Sigmoid colon (tissue), 3 donors: Measurements from ENCODE around the gene RSPH10B.
"Not testable (repeated sequence)": the region's sequence is repeated elsewhere in the genome, so short reads cannot be mapped to it uniquely, and the experiment has no call there.

ENCODE experiments used
- POLR2A ChIP-seq, 2 donors: fragments of 450-650 bp; IDR thresholded peaks; one replicate each; pipeline ENCODE4 v1.6.1; 2016; ENCODE audit warnings: antibody characterized with exemption in 2 of 2, mild to moderate bottlenecking in 2 of 2, moderate library complexity in 2 of 2
- TF ChIP-seq, protein P1 (sequence below), 4 experiments: fragments of 450-650 bp in 3 of 4; fragments of 200-600 bp in 1 of 4; IDR thresholded peaks; one replicate each; pipeline ENCODE4 v1.5.1; 2016 to 2019; ENCODE audit warnings: antibody characterized with exemption in 4 of 4, mild to moderate bottlenecking in 3 of 4, moderate library complexity in 2 of 4

DNA sequence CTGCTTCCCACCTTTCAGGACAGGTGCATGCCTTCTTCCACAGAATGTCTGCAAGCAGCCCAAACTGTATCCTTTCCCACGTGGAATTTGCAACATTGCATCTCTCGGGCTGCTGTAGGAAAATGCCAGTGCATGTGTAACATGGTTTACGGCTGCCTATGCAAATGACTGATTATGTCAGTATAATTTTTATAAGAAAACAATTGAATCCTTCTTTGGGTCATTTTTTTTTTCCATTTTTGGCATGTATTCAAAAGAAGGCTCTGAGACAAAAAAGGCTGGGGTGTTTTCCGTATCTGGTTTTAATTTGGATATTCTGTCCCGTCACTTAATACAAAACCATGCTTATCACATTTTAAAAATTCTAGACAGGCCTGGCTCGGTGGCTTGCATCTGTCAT lies 90.4 kb downstream of the RSPH10B start:
- TF ChIP-seq, protein P1, sequence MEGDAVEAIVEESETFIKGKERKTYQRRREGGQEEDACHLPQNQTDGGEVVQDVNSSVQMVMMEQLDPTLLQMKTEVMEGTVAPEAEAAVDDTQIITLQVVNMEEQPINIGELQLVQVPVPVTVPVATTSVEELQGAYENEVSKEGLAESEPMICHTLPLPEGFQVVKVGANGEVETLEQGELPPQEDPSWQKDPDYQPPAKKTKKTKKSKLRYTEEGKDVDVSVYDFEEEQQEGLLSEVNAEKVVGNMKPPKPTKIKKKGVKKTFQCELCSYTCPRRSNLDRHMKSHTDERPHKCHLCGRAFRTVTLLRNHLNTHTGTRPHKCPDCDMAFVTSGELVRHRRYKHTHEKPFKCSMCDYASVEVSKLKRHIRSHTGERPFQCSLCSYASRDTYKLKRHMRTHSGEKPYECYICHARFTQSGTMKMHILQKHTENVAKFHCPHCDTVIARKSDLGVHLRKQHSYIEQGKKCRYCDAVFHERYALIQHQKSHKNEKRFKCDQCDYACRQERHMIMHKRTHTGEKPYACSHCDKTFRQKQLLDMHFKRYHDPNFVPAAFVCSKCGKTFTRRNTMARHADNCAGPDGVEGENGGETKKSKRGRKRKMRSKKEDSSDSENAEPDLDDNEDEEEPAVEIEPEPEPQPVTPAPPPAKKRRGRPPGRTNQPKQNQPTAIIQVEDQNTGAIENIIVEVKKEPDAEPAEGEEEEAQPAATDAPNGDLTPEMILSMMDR (IDR thresholded peaks at IDR 0.05), result not testable (repeated sequence)
- TF ChIP-seq POLR2A (IDR thresholded peaks at IDR 0.05), result not testable (repeated sequence)
